ENCODE data around the gene COPG1.

- TF ChIP-seq POLR2AphosphoS5 (IDR thresholded peaks at IDR 0.05; ENCODE audit: borderline replicate concordance, low read depth, low read length) = no peak
- TF ChIP-seq EZH2 (IDR thresholded peaks at IDR 0.05) = no peak
Measured at GRCh38 chr3:129313415-129313664, 63.9 kb downstream of the COPG1 start.
